Hepatocyte (in vitro differentiated cells): ENCODE results near the gene PPP1R27.

Experiments used
- EZH2 ChIP-seq: fragments of 200-600 bp; sonication (generic); IDR thresholded peaks from 2 replicates; pipeline ENCODE4 v1.6.1; 2016; ENCODE audit warnings: antibody characterized with exemption, mild to moderate bottlenecking, borderline replicate concordance
- EZH2phosphoT487 ChIP-seq: fragments of 200-600 bp; sonication (generic); IDR thresholded peaks from one replicate; pipeline ENCODE4 v1.6.1; 2018; ENCODE audit warnings: antibody characterized with exemption, mild to moderate bottlenecking, low read depth, moderate library complexity; ENCODE audit not compliant: unreplicated experiment, severe bottlenecking
- TF ChIP-seq, protein P1 (sequence below): fragments of 200-600 bp; sonication (generic); IDR thresholded peaks from 2 replicates; pipeline ENCODE4 v1.5.1; 2016; ENCODE audit warnings: antibody characterized with exemption, mild to moderate bottlenecking; ENCODE audit not compliant: poor library complexity

DNA sequence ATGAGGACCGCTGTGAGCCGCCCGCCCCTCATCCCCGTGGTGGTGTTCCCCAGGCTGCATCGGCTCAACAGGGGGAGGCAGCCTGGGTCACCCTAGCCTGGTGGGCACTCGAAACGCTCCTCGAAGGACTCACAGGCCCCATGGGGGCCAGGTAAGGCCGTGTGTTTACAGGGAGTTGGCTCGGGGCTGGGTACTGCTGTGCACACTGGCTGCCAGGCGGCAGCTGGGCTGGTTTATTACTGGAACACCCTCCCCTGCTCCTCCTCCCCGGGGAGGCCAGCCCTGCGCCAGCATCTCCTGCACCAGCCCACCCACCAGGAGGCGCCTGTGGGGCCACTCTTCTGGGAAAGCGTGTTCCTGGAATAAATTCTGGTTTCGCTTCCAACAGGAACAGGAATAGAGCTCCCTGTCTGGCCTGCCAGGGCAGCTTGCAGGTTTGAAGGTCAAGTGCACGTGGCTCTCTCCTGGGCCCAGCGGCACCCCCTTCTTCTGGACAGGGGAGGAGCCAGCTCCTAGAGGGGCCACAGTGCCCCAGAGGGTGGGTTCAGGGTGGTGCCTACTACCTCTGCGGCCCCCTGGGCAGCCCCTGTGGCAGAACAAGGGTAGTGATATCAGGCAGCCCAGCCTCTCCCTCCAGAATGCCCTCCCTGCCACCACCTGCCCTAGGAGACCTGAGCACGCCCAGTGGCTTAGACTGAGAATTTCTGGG is 13.1 kb downstream of the PPP1R27 start:
- TF ChIP-seq, protein P1, sequence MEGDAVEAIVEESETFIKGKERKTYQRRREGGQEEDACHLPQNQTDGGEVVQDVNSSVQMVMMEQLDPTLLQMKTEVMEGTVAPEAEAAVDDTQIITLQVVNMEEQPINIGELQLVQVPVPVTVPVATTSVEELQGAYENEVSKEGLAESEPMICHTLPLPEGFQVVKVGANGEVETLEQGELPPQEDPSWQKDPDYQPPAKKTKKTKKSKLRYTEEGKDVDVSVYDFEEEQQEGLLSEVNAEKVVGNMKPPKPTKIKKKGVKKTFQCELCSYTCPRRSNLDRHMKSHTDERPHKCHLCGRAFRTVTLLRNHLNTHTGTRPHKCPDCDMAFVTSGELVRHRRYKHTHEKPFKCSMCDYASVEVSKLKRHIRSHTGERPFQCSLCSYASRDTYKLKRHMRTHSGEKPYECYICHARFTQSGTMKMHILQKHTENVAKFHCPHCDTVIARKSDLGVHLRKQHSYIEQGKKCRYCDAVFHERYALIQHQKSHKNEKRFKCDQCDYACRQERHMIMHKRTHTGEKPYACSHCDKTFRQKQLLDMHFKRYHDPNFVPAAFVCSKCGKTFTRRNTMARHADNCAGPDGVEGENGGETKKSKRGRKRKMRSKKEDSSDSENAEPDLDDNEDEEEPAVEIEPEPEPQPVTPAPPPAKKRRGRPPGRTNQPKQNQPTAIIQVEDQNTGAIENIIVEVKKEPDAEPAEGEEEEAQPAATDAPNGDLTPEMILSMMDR, result peak; percentile 57
- TF ChIP-seq EZH2 (no peak), EZH2phosphoT487 (no peak)
